ENCODE data around the gene CACNA2D4.
"Not testable (repeated sequence)": the region's sequence is repeated elsewhere in the genome, so short reads cannot be mapped to it uniquely, and the experiment has no call there.

Gene CACNA2D4

DNA sequence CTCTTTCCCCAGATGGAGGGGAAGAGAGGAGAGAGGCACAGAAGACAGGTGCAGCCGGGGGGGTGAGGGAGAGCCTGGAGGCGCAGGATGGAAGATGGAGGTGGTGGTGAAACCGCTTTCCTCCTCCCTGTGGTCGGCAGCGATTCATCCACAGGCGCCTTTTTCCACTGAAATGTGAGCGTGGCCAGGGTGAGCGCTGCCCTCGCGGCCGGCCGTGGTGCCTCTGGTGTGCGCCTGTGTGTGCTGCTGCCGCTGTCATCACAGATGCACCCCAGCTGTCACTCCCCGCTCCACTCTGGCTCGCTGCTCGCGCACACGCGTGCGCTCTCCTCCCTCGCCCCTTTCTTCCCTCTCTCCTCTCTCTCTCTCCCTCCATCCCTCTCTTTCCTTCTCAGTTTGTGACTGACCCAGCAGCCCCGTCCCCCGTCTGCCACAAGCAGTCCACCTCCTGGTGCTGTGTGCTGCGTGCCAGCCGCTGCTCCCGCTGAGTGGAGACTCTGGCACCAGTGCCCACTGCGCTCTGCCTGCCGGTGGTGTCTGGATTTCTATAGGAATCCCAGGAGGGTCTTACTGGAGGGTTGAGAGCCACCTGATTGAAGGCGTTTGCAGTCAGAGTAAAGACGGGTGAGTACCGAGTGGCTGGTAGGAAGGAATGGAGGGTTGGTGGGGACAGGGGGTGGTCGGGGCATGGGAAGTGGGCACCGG lies 98.1 kb downstream of the CACNA2D4 start, which contains the start of gene LRTM2:
LRTM2 (plus strand) TSS at position 375 of the 705 bp plus-strand sequence. CDS start 7,584 bp downstream, outside the sequence.
- DNase-seq: peak in 25 of 58 donors; percentile 8 to 81 (median 39)

- no peak for DNase-seq
Observed at GRCh38 chr12:1819571-1819970, 98.9 kb downstream of the CACNA2D4 start.

- DNase-seq: no peak
Observed at GRCh38 chr12:1819050-1819449, 99.4 kb downstream of the CACNA2D4 start.

GRCh38 chr12:1817928-1818327 lies 100.5 kb downstream of the CACNA2D4 start:
- DNase-seq: not testable (repeated sequence)

DNA sequence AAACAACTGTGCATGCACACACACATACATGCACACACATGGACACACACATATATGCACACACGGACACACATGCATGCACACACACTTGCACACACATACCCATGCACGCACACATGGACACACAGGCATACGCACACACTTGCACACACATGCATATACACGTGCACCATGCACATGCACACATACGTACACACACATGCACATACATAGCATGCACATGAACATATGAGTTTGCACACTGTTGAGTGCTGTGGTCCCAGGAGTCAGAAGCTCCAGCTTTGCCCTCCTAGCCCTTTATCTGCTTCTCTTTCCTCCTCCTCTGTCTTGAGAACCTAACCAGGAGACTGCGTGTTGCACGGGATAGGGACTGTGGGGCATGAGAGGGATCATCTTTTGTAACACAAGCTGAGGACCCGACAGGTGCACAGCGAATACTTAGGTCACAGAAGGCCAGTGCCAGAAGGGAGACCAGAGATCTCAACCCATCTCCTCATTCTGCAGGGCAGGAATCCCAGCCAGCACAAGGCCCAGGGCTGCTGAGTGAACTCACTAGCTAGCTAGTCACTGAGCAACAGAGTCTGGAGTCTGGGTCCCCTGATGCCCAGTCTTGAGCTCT lies 101.6 kb downstream of the CACNA2D4 start:
- DNase-seq: no peak

DNA sequence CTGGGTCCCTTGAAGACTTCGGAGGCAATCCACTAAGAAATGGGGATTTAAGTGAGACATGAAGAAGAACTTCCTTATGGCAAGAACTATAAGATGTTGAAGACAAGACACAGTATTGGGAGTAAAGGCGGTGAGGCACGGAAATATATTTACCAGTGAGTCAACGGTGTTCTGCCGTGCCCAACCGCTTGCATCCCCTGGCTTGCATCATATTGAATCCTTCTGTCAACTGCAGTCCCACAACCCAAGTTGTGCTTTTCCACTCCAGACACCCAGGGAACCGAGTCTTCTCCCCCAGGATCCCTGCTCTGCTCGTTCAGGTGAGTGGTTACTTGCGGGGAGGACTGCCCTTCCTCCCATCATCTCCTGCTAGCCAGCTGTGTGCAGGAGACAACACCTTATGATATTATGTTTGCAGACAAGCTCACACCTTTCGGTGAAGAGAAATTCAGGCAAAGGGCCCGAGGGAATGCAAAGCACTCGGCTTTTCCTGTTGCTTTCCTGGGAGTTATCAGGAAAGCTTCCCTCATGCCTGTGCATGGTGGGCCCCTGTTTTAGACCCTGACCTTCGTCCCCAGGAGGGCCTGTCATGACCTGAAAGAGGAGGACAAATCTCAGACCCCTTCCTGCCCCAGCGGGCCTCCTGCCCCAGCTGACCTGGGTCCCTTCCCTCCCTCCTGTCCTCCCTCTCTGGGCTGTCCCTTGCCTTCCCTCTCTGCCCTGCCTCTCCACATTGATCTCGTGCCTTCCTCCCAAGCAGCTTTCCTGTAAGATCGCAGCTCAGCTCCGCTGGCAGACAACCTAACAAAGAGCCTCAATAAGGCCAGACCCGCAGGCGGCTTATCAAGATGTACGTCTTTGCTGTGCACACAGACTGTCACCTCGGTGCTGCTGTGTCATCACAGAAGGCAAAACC lies 102.4 kb downstream of the CACNA2D4 start:
- DNase-seq: no peak

GRCh38 chr12:1815108-1815507 lies 103.3 kb downstream of the CACNA2D4 start:
- no peak for DNase-seq

DNA sequence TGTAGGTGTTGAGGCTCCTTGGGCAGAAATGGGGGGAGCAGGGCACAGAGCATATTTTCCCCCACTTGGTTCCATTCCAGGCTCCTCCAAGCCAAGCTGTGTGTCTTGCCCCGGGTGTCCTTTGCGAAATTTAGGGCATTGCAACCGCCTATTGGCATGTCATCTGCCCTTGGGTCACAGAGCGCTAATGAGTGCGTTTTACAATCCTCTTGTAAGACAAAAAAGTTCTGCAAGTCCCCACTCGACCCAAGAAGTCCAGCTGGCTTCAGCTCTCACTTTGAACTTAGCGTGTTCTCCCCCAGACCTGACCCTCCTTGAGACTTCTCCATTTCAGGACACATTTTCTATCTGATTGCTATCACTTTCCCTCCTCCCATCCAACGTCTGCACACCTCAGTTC lies 104.2 kb downstream of the CACNA2D4 start:
- DNase-seq: no peak

- peak in 5 of 58 donors; percentile 17 to 56 (median 31) for DNase-seq
Observed at GRCh38 chr12:1812650-1813302, 105.7 kb downstream of the CACNA2D4 start.

DNA sequence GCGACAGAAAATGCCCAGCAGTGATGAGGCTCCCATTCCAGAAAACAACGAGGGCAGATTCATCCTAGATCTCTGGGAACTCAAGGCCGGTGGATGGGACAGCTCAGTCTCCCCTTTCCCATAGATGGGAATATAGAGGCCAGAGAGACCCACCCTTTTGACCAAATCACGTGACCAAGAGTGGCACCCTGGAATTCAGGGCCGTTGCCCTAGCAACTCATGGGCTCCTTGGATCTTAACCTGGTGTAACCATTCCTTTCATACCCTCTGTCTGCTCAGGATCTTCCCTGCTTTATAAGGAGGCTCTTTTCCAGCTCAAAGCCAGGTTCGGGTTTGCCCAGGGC lies 106.5 kb downstream of the CACNA2D4 start:
- no peak for DNase-seq

- DNase-seq: no peak
Observed at GRCh38 chr12:1811281-1811947, 107.0 kb downstream of the CACNA2D4 start.

DNA sequence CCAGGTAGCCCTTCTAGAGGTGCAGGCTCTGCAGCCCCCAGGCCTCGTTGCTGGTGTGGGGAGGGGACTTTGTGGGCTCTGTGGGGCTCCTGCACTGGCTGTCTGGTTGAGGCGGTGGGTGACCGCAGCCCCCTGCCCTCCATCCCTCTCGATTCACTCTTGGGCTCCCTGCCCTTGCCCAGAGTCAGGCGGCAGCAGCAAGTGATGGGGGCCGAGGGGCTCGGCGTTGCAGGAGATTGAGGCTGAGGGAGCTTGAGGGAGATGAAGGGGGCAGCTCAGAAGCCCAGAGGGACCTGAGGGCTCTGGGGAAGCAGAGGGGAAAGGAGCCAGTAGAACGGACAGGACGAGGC lies 107.5 kb downstream of the CACNA2D4 start:
- DNase-seq: no peak

DNA sequence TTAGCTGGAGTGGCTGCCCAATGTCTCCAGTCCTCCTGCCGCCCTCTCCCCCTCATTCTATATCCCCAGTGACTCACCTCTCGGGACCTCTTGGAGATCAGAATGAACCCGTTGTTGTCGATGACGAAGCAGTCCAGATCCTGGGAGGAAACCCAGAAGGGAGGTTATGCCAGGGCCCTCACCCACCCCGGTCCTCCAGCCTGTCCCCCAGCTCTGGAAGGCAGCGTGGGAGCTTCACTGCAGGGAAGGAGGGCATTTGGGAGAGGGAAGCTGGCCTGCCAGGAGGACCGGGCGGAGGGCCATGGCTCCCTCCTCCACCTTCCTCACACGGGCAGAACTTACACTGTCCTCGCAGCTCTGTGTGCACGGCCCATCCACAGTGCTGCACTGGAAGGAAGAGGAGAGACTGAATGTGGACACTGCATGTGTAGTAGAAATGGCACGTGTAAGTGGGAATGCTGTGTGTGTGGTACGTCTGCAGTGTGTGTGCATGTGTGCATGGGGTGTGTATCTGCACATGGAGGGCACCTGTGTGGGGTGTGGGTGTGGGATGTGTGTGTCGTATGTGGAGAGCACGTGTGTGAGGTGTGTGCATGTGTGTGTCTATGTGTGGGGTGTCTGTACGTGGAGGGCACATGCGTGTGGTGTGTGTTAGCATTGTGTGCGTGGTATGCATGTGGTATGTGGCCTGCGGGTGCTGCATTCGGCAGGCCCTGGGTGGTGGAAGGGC lies 108.1 kb downstream of the CACNA2D4 start:
- DNase-seq: no peak

- DNase-seq: no peak
Observed at GRCh38 chr12:1809591-1810190, 108.8 kb downstream of the CACNA2D4 start.

- DNase-seq: no peak
Observed at GRCh38 chr12:1808798-1809480, 109.5 kb downstream of the CACNA2D4 start.

DNA sequence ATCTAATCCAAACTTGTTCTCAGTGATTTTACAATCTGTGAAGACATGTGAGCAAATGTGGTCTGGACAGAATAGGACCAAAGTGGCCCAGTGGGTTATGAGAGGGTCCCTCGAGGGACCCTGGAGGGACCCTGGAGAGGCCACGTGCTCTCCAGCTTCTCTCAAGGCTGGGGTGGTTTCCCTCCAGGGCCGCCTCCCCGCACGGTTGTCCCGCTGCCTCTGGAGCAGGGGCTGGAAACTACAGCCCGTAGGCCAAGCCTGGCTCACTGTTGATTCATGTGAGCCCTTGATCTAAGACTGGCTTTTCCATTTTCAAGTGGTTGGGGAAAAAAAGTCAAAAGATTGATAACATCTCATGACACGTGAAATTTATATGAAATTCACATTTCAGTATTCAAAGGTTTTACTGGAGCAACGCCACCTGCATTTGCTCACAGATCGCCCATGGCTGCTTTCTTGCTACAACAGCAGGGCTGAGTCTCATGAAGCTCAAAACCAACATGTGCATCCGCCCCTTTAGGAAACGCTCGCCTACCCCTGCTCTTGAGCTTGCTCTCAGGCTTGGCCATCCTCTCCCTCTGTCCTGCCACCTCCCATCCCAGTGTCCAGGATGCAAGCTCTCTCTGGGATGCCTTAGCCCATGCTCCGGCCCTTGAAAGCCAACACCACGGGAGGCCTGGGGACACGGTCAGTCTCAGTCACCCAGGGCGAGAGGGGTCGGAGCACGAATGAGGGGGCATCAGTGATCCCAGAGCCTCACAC lies 110.2 kb downstream of the CACNA2D4 start:
- no peak for DNase-seq

DNA sequence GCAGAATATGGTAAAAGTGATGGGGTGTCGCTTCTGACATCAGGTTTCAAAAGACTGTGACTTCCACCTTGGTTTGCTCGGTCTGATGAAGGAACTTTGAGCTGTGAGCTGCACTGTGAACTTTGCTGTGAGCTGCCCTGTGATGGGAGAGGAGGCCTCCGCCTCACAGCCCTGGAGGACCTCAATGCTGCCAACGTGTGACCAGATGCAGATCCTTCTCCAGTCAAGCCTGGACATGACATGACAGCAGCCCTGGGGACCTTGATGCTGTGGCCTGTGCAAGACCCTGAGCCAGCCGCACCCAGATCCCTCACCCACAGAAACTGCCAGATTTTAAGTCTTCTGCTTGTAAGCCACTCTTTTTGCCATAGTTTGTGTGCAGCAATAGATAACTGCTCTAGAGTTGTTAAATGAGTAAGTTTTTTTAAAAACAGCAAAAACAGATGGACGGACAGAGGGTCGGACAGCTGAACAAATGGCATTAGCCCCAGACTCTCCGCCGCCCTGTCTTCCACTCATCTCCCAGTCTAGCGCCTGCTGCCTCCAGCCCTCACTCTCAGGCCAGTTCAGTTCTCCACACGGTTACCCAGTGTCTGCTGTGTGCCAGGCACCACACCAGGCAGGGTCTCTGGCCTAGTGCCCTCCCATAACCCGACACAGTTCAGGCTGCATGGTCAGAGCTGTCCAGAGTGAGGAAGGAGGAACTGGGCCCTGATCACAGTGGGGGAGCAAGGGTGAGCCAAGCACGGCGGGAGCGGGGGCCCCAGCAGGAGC lies 111.2 kb downstream of the CACNA2D4 start:
- DNase-seq: no peak

All from anterior cingulate cortex (tissue), 58 donors.